DOHH2 (cell line): ENCODE measurements around the gene RANBP1.

ENCODE experiments used
- H3F3A ChIP-seq: fragments of 200-600 bp; sonication (generic), shearing (Covaris generic); 2 replicates; pipeline ENCODE4 v1.6.0; 2016; ENCODE audit warnings: antibody characterized with exemption, mild to moderate bottlenecking; ENCODE audit not compliant: control insufficient read depth, insufficient read depth
- H3K27ac ChIP-seq: fragments of 200-600 bp; sonication (generic); 2 replicates; pipeline ENCODE4 v1.5.1; 2014; ENCODE audit warnings: low read depth, mild to moderate bottlenecking, low read length, moderate library complexity
- H3K27me3 ChIP-seq: fragments of 200-600 bp; sonication (generic); 2 replicates; pipeline ENCODE4 v1.6.1; 2014; ENCODE audit warnings: mild to moderate bottlenecking, low read length, mixed read lengths; ENCODE audit not compliant: control insufficient read depth
- H3K36me3 ChIP-seq: fragments of 200-600 bp; sonication (generic); 2 replicates; pipeline ENCODE4 v1.6.1; 2014; ENCODE audit warnings: mild to moderate bottlenecking, low read length, moderate library complexity, mixed read lengths; ENCODE audit not compliant: control insufficient read depth
- H3K4me1 ChIP-seq: fragments of 200-600 bp; sonication (generic); 2 replicates; pipeline ENCODE4 v1.6.1; 2014; ENCODE audit warnings: mild to moderate bottlenecking, low read length, mixed read lengths; ENCODE audit not compliant: control insufficient read depth
- H3K4me2 ChIP-seq: fragments of 200-600 bp; sonication (generic); 2 replicates; pipeline ENCODE4 v1.6.0; 2014; ENCODE audit warnings: mild to moderate bottlenecking, low read length, moderate library complexity
- H3K4me3 ChIP-seq: fragments of 200-600 bp; sonication (generic); 2 replicates; pipeline ENCODE4 v1.5.1; 2014; ENCODE audit warnings: mild to moderate bottlenecking, low read length, mixed read lengths
- H3K79me2 ChIP-seq: fragments of 200-600 bp; sonication (generic); 2 replicates; pipeline ENCODE4 v1.6.1; 2014; ENCODE audit warnings: mild to moderate bottlenecking, low read length, mixed read lengths; ENCODE audit not compliant: control insufficient read depth
- H3K9me2 ChIP-seq: fragments of 200-600 bp; sonication (generic); replicated peaks from 2 replicates; pipeline ENCODE4 v1.6.1; 2014; ENCODE audit warnings: mild to moderate bottlenecking, low read length, mixed read lengths; ENCODE audit not compliant: control insufficient read depth
- H3K9me3 ChIP-seq: fragments of 200-600 bp; sonication (generic); 2 replicates; pipeline ENCODE4 v1.6.1; 2014; ENCODE audit warnings: antibody characterized with exemption, low read length, mixed read lengths; ENCODE audit not compliant: control insufficient read depth, insufficient read depth
- H4K20me1 ChIP-seq: fragments of 200-600 bp; sonication (generic); 2 replicates; pipeline ENCODE4 v1.6.0; 2014; ENCODE audit warnings: low read depth, mild to moderate bottlenecking, antibody characterized with exemption, low read length, moderate library complexity; ENCODE audit not compliant: control insufficient read depth, insufficient read depth
- EZH2phosphoT487 ChIP-seq: fragments of 200-600 bp; sonication (generic); IDR thresholded peaks from 2 replicates; pipeline ENCODE4 v1.6.1; 2017; ENCODE audit warnings: borderline replicate concordance, mild to moderate bottlenecking, antibody characterized with exemption, low read length, moderate library complexity, mixed read lengths
- TF ChIP-seq, protein P1 (sequence below): fragments of 200-600 bp; sonication (generic); IDR thresholded peaks from one replicate; pipeline ENCODE4 v1.5.1; 2014; ENCODE audit warnings: antibody characterized with exemption, mild to moderate bottlenecking, low read depth, low read length; ENCODE audit not compliant: poor library complexity, severe bottlenecking

RANBP1 gene

DNA sequence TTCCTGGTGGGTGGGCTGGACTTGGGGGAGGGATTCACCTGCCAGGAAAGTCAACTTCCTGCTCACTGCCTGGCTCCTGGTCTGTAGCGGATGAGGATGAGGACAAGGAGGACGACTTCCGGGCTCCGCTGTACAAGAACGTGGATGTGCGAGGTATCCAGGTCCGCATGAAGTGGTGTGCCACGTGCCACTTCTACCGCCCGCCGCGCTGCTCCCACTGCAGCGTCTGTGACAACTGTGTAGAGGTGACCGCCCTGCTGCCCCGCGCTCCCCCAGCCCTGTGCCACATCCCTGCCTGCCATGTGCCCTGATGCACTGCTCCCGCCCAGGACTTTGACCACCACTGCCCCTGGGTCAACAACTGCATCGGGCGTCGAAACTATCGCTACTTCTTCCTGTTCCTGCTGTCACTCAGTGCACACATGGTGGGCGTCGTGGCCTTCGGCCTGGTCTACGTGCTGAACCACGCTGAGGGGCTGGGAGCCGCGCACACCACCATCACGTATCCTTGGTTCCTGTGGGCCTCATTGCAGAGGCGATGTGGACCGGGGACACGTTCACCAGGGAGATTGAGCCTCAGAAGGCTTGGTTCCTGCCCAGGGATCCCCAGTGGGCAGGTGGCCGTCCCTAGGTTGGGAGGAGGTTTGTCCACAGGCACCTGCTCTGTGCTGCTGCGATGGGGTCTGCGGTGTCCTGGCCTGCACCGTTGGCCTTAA is 23.6 kb downstream of the RANBP1 start:
- Histone ChIP-seq H3K36me3 (no peaks in the 10 kb centered on the region), H3K4me2 (no peak overlapping the region), H3F3A (no peaks in the 10 kb centered on the region), H3K27me3 (no peaks in the 10 kb centered on the region), H3K9me3 (no peaks in the 10 kb centered on the region), H4K20me1 (0 out of 2 replicates have a peak, but pooled peaks cover 2% of the 10 kb centered on the region), H3K4me3 (no peak overlapping the region), H3K27ac (no peak overlapping the region), H3K79me2 (no peaks in the 10 kb centered on the region), H3K9me2 (no peaks in the 10 kb centered on the region), H3K4me1 (peaks cover 6% of the 10 kb centered on the region)
- TF ChIP-seq EZH2phosphoT487 = no peak
- TF ChIP-seq, protein P1, sequence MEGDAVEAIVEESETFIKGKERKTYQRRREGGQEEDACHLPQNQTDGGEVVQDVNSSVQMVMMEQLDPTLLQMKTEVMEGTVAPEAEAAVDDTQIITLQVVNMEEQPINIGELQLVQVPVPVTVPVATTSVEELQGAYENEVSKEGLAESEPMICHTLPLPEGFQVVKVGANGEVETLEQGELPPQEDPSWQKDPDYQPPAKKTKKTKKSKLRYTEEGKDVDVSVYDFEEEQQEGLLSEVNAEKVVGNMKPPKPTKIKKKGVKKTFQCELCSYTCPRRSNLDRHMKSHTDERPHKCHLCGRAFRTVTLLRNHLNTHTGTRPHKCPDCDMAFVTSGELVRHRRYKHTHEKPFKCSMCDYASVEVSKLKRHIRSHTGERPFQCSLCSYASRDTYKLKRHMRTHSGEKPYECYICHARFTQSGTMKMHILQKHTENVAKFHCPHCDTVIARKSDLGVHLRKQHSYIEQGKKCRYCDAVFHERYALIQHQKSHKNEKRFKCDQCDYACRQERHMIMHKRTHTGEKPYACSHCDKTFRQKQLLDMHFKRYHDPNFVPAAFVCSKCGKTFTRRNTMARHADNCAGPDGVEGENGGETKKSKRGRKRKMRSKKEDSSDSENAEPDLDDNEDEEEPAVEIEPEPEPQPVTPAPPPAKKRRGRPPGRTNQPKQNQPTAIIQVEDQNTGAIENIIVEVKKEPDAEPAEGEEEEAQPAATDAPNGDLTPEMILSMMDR = no peak

DNA sequence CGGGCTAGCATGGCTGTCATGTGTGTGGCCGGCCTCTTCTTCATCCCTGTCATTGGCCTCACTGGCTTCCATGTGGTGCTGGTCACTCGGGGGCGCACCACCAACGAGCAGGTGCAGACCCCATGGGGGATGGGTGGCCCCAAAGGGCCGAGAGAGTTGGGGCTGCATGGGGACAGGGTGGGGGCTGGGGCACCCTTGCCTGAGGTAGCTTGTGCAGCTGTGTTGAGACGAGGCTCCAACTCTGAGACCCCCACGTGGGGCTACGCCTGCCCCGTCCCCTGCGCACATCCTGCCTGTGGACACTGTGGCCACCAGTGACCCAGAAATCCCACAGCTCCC is 24.2 kb downstream of the RANBP1 start:
- H3K27ac ChIP-seq = no peak overlapping the region
- H3K79me2 ChIP-seq = no peaks in the 10 kb centered on the region
- H3K4me3 ChIP-seq = no peak overlapping the region
- H3K36me3 ChIP-seq = no peaks in the 10 kb centered on the region
- no peaks in the 10 kb centered on the region for H3K9me3 ChIP-seq
- no peaks in the 10 kb centered on the region for H3K27me3 ChIP-seq
- H4K20me1 ChIP-seq = 0 out of 2 replicates have a peak, but pooled peaks cover 2% of the 10 kb centered on the region
- H3K4me1 ChIP-seq = peaks cover 6% of the 10 kb centered on the region
- no peak for TF ChIP-seq EZH2phosphoT487
- TF ChIP-seq, protein P1 = no peak
- H3K9me2 ChIP-seq = no peaks in the 10 kb centered on the region
- no peaks in the 10 kb centered on the region for H3F3A ChIP-seq
- no peak overlapping the region for H3K4me2 ChIP-seq

DNA sequence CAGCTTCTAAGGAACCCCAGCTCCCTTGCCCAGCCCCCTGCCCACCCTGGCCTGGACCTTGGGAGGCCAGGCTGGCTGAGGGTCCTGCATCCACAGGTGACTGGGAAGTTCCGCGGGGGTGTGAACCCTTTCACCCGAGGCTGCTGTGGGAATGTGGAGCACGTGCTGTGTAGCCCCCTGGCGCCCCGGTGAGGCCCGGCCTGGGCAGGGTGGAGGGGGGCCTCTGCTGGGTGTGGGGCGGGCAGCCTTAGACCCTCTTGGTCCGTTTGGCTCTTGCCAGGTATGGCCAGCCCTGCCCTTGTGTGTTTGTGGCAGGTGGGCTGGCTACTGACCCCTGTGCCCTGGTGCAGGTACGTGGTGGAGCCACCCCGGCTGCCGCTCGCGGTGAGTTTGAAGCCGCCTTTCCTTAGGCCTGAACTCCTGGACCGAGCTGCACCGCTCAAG is 24.6 kb downstream of the RANBP1 start:
- H3K4me2 ChIP-seq = no peak overlapping the region
- no peak overlapping the region for H3K4me3 ChIP-seq
- H3K9me3 ChIP-seq = no peaks in the 10 kb centered on the region
- H3K27ac ChIP-seq = no peak overlapping the region
- H3F3A ChIP-seq = no peaks in the 10 kb centered on the region
- no peaks in the 10 kb centered on the region for H3K79me2 ChIP-seq
- no peaks in the 10 kb centered on the region for H3K27me3 ChIP-seq
- H3K4me1 ChIP-seq = peaks cover 6% of the 10 kb centered on the region
- no peaks in the 10 kb centered on the region for H3K36me3 ChIP-seq
- H4K20me1 ChIP-seq = 0 out of 2 replicates have a peak, but pooled peaks cover 2% of the 10 kb centered on the region
- no peaks in the 10 kb centered on the region for H3K9me2 ChIP-seq
- TF ChIP-seq EZH2phosphoT487 = no peak
- TF ChIP-seq, protein P1 = no peak
